HepG2 (cell line): ENCODE data around the gene HDLBP. TPM values are rescaled to one million over a fixed set of nuclear protein-coding genes. Genes with fewer than 3 reads are reported as not detected.

ENCODE experiments used
- AHDC1 ChIP-seq: sonication (generic); formaldehyde crosslinking; IDR thresholded peaks from 2 replicates; pipeline ENCODE4 v1.5.1; 2020; ENCODE audit warnings: mild to moderate bottlenecking, missing genetic modification reagents, borderline replicate concordance
- FOXA3 ChIP-seq: IDR thresholded peaks from 2 replicates; pipeline ENCODE4 v1.6.1; 2016; ENCODE audit warnings: missing genetic modification reagents, missing compliant biosample characterization
- FOXK1 ChIP-seq: sonication (generic); formaldehyde crosslinking; IDR thresholded peaks from 2 replicates; pipeline ENCODE4 v1.4.0; 2020; ENCODE audit warnings: low read depth, missing genetic modification reagents, borderline replicate concordance
- HNF4A ChIP-seq: sonication (generic); formaldehyde crosslinking; IDR thresholded peaks from 2 replicates; pipeline ENCODE4 v1.4.0; 2020; ENCODE audit warnings: missing genetic modification reagents
- HOXA7 ChIP-seq: sonication (generic); formaldehyde crosslinking; IDR thresholded peaks from 2 replicates; pipeline ENCODE4 v1.8.1; 2022; ENCODE audit warnings: mild to moderate bottlenecking, missing genetic modification reagents, moderate library complexity
- HOXD1 ChIP-seq: sonication (generic); formaldehyde crosslinking; IDR thresholded peaks from 2 replicates; pipeline ENCODE4 v1.5.0; 2020; ENCODE audit warnings: missing genetic modification reagents
- IKZF1 ChIP-seq: fragments of 450-650 bp; IDR thresholded peaks from 2 replicates; pipeline ENCODE4 v1.7.1; 2016
- IKZF4 ChIP-seq: sonication (generic); formaldehyde crosslinking; IDR thresholded peaks from 2 replicates; pipeline ENCODE4 v1.5.1; 2020; ENCODE audit warnings: borderline replicate concordance, mild to moderate bottlenecking, low read depth, missing genetic modification reagents; ENCODE audit errors: not compliant biosample characterization
- KDM6A ChIP-seq: IDR thresholded peaks from 2 replicates; pipeline ENCODE4 v1.6.1; 2016; ENCODE audit warnings: low read depth
- MIER3 ChIP-seq: IDR thresholded peaks from 2 replicates; pipeline ENCODE4 v1.6.1; 2016; ENCODE audit warnings: missing compliant biosample characterization, borderline replicate concordance
- MTA1 ChIP-seq: sonication (generic); formaldehyde crosslinking; IDR thresholded peaks from 2 replicates; pipeline ENCODE4 v1.4.0; 2020; ENCODE audit warnings: missing genetic modification reagents, mild to moderate bottlenecking, borderline replicate concordance
- POLR2G ChIP-seq: fragments of 200-400 bp; formaldehyde crosslinking; IDR thresholded peaks from 2 replicates; pipeline ENCODE4 v1.6.1; 2018; ENCODE audit warnings: mild to moderate bottlenecking, low read depth, low read length, moderate library complexity
- RBM22 ChIP-seq: fragments of 200-400 bp; formaldehyde crosslinking; optimal IDR thresholded peaks from 2 replicates; pipeline ENCODE3; 2017; ENCODE audit warnings: mild to moderate bottlenecking, low read length, moderate library complexity
- SP5 ChIP-seq: IDR thresholded peaks from 2 replicates; pipeline ENCODE4 v1.6.1; 2016; ENCODE audit warnings: low read depth, borderline replicate concordance
- STAT5B ChIP-seq: sonication (generic); formaldehyde crosslinking; IDR thresholded peaks from 2 replicates; pipeline ENCODE4 v1.4.0; 2020; ENCODE audit warnings: missing genetic modification reagents
- TSC22D2 ChIP-seq: sonication (generic); formaldehyde crosslinking; IDR thresholded peaks from 2 replicates; pipeline ENCODE4 v1.5.1; 2020; ENCODE audit warnings: missing genetic modification reagents, mild to moderate bottlenecking, borderline replicate concordance
- ZNF232 ChIP-seq: sonication (generic); formaldehyde crosslinking; IDR thresholded peaks from 2 replicates; pipeline ENCODE4 v1.4.0; 2020; ENCODE audit warnings: missing genetic modification reagents, borderline replicate concordance
- ZNF276 ChIP-seq: sonication (generic); formaldehyde crosslinking; IDR thresholded peaks from 2 replicates; pipeline ENCODE4 v1.4.0; 2020; ENCODE audit warnings: mild to moderate bottlenecking, low read depth, missing genetic modification reagents
- ZNF33A ChIP-seq: sonication (generic); formaldehyde crosslinking; IDR thresholded peaks from 2 replicates; pipeline ENCODE4 v1.5.1; 2020; ENCODE audit warnings: missing genetic modification reagents, mild to moderate bottlenecking, moderate library complexity, borderline replicate concordance
- ZNF567 ChIP-seq: sonication (generic); formaldehyde crosslinking; IDR thresholded peaks from 2 replicates; pipeline ENCODE4 v1.8.1; 2023; ENCODE audit warnings: mild to moderate bottlenecking, missing genetic modification reagents, borderline replicate concordance
- ZNF720 ChIP-seq: sonication (generic); formaldehyde crosslinking; IDR thresholded peaks from 2 replicates; pipeline ENCODE4 v1.4.0; 2020; ENCODE audit warnings: missing genetic modification reagents
- ZNF878 ChIP-seq: sonication (generic); formaldehyde crosslinking; IDR thresholded peaks from 2 replicates; pipeline ENCODE4 v1.8.1; 2023; ENCODE audit warnings: mild to moderate bottlenecking, missing genetic modification reagents, moderate library complexity
- ZNF883 ChIP-seq: sonication (generic); formaldehyde crosslinking; IDR thresholded peaks from 2 replicates; pipeline ENCODE4 v1.5.1; 2020; ENCODE audit warnings: mild to moderate bottlenecking, missing genetic modification reagents; ENCODE audit errors: not compliant biosample characterization
- polyA plus RNA-seq, 8 experiments: library from polyadenylated mRNA; depleted of rRNA in 3 of 8; stranded (reverse) in 7 of 8; unstranded in 1 of 8; fragments of >200 nt; fragmentation: Illumina TruSeq in 4 of 8; extraction: Trizol in 4 of 8; gene quantifications; 2 replicates each; pipeline versions ENCODE4 v1.2.1 to v1.2.3, GENCODE V29; 2011 to 2016; ENCODE audit warnings: low read depth in 4 of 8, missing spikeins in 1 of 8, mixed read lengths in 1 of 8; ENCODE audit not compliant: insufficient read depth in 1 of 8
- total RNA-seq, 5 experiments: library from RNA; depleted of rRNA; stranded (reverse); fragments of >200 nt; fragmentation: Illumina TruSeq; extraction: Trizol; gene quantifications; 2 replicates each; pipeline ENCODE4 v1.2.3, GENCODE V29; 2016; ENCODE audit warnings: low read depth in 1 of 5

Gene HDLBP
- total and polyA plus RNA-seq, 2 of the 13 experiments (the other 11 are each of a cell fraction or from before 2014, with no cell fraction given): 464 to 707 TPM

- TF ChIP-seq MIER3 (CRISPR knock-in tag) (no peak), FOXK1 (CRISPR knock-in tag) (no peak), MTA1 (CRISPR knock-in tag) (no peak), ZNF883 (CRISPR knock-in tag) (no peak), ZNF720 (CRISPR knock-in tag) (no peak), ZNF276 (CRISPR knock-in tag) (no peak), STAT5B (no peak), ZNF567 (CRISPR knock-in tag) (no peak), RBM22 (peak; percentile 59), IKZF4 (CRISPR knock-in tag) (no peak), KDM6A (no peak), ZNF878 (CRISPR knock-in tag) (no peak), HNF4A (CRISPR knock-in tag) (no peak), ZNF232 (CRISPR knock-in tag) (no peak), AHDC1 (CRISPR knock-in tag) (no peak), ZNF33A (CRISPR knock-in tag) (no peak), POLR2G (peak; percentile 29), FOXA3 (CRISPR knock-in tag) (no peak), SP5 (CRISPR knock-in tag) (no peak), TSC22D2 (CRISPR knock-in tag) (no peak), HOXD1 (CRISPR knock-in tag) (no peak), IKZF1 (no peak), HOXA7 (CRISPR knock-in tag) (no peak)
Measured at GRCh38 chr2:241237949-241238371, 77.5 kb downstream of the HDLBP start (continued).
